Astrocyte (in vitro differentiated cells and primary cell): ENCODE measurements around the gene TAL1. TPM values are rescaled to one million over a fixed set of nuclear protein-coding genes. Genes with fewer than 3 reads are reported as not detected.

ENCODE experiments used
- DNase-seq: peaks from one replicate; pipeline ENCODE4 v3.0.0-alpha.2; 2010; ENCODE audit warnings: low read depth
- FAIRE-seq: peaks from 2 replicates; lab custom pipeline; 2011; peaks lifted over from hg19 to GRCh38; lab: Jason Lieb, UNC
- H2AFZ ChIP-seq: 2 replicates; pipeline ENCODE4 v1.6.0; 2012; ENCODE audit warnings: low read depth, low read length, inconsistent platforms
- H3K27ac ChIP-seq: 2 replicates; pipeline ENCODE4 v1.5.1; 2011; ENCODE audit warnings: low read depth, low read length, inconsistent platforms
- H3K27me3 ChIP-seq: 2 replicates; pipeline ENCODE4 v1.6.0; 2011; ENCODE audit warnings: low read length, inconsistent platforms; ENCODE audit not compliant: insufficient read depth
- H3K36me3 ChIP-seq: 2 replicates; pipeline ENCODE4 v1.5.1; 2011; ENCODE audit warnings: low read length, inconsistent platforms; ENCODE audit not compliant: insufficient read depth
- H3K4me1 ChIP-seq: 2 replicates; pipeline ENCODE4 v1.5.1; 2011; ENCODE audit warnings: low read length, inconsistent platforms; ENCODE audit not compliant: insufficient read depth
- H3K4me2 ChIP-seq: 2 replicates; pipeline ENCODE4 v1.6.0; 2012; ENCODE audit warnings: low read length, inconsistent platforms
- H3K4me3 ChIP-seq: 2 replicates; pipeline ENCODE4 v1.5.1; 2011; ENCODE audit warnings: low read depth, mild to moderate bottlenecking, low read length, inconsistent platforms; ENCODE audit not compliant: insufficient read depth
- H3K79me2 ChIP-seq: 2 replicates; pipeline ENCODE4 v1.6.0; 2012; ENCODE audit warnings: mild to moderate bottlenecking, low read length, inconsistent platforms; ENCODE audit not compliant: insufficient read depth
- H3K9ac ChIP-seq: 2 replicates; pipeline ENCODE4 v1.6.0; 2012; ENCODE audit warnings: mild to moderate bottlenecking, low read length, inconsistent platforms
- H3K9me3 ChIP-seq: 2 replicates; pipeline ENCODE4 v1.5.1; 2012; ENCODE audit warnings: low read depth, mild to moderate bottlenecking, low read length, inconsistent platforms; ENCODE audit not compliant: insufficient read depth
- H4K20me1 ChIP-seq: 2 replicates; pipeline ENCODE4 v1.6.0; 2012; ENCODE audit warnings: low read length, inconsistent platforms; ENCODE audit not compliant: insufficient read depth
- H3K27ac Mint-ChIP-seq: one replicate; pipeline ENCODE4 v1.8.0; 2021; ENCODE audit warnings: mild to moderate bottlenecking, mixed read lengths; ENCODE audit not compliant: unreplicated experiment
- H3K27me3 Mint-ChIP-seq: one replicate; pipeline ENCODE4 v1.8.0; 2021; ENCODE audit warnings: low read depth, mixed read lengths; ENCODE audit not compliant: unreplicated experiment
- H3K36me3 Mint-ChIP-seq: one replicate; pipeline ENCODE4 v1.8.0; 2021; ENCODE audit warnings: low read depth, mixed read lengths; ENCODE audit not compliant: unreplicated experiment
- H3K4me1 Mint-ChIP-seq: one replicate; pipeline ENCODE4 v1.8.0; 2021; ENCODE audit warnings: low read depth, mixed read lengths; ENCODE audit not compliant: unreplicated experiment
- H3K4me3 Mint-ChIP-seq: one replicate; pipeline ENCODE4 v1.8.0; 2021; ENCODE audit warnings: mild to moderate bottlenecking, moderate library complexity, mixed read lengths; ENCODE audit not compliant: unreplicated experiment
- H3K9me3 Mint-ChIP-seq: one replicate; pipeline ENCODE4 v1.8.0; 2021; ENCODE audit warnings: mild to moderate bottlenecking, mixed read lengths; ENCODE audit not compliant: unreplicated experiment
- EZH2 ChIP-seq: IDR thresholded peaks from 2 replicates; pipeline ENCODE4 v1.6.1; 2012; ENCODE audit warnings: mild to moderate bottlenecking, low read length, inconsistent platforms; ENCODE audit not compliant: insufficient read depth
- total RNA-seq: library from RNA; stranded (reverse); gene quantifications from 2 replicates; pipeline ENCODE4 v1.2.1, GENCODE V29; 2021
- TF ChIP-seq, protein P1 (sequence below): IDR thresholded peaks from 2 replicates; pipeline ENCODE4 v1.5.1; 2011; ENCODE audit warnings: low read depth, mild to moderate bottlenecking, inconsistent platforms, low read length, moderate library complexity; ENCODE audit not compliant: insufficient read depth

The TAL1 gene
- total RNA-seq, 1 donor from 2014 or later, result 0.14 TPM

DNA sequence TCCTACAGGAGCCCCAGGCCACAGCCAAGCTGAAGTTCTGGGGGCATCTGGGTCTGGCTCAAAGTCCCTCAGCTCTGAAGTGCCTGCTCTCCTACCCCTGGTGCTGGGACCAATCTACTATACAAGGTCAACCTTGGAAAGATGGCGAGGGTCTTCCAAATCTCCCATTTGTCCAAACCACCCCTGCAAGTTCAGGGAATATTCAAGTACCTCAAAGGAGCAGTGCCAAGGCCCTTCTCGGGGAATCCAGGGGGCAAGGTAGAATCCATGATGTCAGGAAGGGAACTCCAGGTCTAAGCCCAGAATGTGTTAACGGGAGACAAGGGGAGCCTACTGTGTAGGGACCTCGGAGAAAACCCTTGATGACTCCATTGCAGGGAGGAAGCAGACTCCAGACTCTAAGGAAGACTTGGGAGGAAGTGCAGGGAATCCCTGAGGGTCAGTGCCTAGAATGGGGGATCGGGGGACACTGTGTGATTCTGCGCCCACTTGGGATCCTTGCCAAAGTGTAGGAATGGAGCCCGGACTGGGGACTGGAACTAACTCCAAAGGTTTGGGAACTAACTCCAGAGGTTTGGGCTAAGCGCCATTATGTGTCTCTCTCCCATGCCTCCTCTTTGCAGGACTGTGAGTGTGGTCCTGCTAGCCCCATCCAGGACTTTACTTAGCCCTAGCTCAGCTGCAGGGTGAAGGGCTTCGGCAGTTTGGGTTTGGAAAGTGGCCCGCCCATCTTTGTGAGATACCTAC is 8.7 kb downstream of the TAL1 start:
- Histone ChIP-seq H4K20me1 (no peaks in the 10 kb centered on the region), H3K27me3 (peaks cover 72% of the 10 kb centered on the region), H2AFZ (no peak overlapping the region), H3K36me3 (no peaks in the 10 kb centered on the region), H3K4me3 (no peak overlapping the region), H3K4me2 (no peak overlapping the region), H3K79me2 (no peaks in the 10 kb centered on the region), H3K9me3 (peaks cover 4% of the 10 kb centered on the region), H3K9ac (no peak overlapping the region), H3K4me1 (no peaks in the 10 kb centered on the region), H3K27ac (no peak overlapping the region)
- peaks cover 2% of the 10 kb centered on the region for H3K4me1 Mint-ChIP-seq
- peaks cover 43% of the 10 kb centered on the region for H3K27me3 Mint-ChIP-seq
- DNase-seq (no peak), FAIRE-seq (no peak)
- no peak overlapping the region for H3K4me3 Mint-ChIP-seq
- no peaks in the 10 kb centered on the region for H3K36me3 Mint-ChIP-seq
- H3K9me3 Mint-ChIP-seq, result peaks cover 8% of the 10 kb centered on the region
- TF ChIP-seq EZH2, result no peak
- TF ChIP-seq, protein P1, sequence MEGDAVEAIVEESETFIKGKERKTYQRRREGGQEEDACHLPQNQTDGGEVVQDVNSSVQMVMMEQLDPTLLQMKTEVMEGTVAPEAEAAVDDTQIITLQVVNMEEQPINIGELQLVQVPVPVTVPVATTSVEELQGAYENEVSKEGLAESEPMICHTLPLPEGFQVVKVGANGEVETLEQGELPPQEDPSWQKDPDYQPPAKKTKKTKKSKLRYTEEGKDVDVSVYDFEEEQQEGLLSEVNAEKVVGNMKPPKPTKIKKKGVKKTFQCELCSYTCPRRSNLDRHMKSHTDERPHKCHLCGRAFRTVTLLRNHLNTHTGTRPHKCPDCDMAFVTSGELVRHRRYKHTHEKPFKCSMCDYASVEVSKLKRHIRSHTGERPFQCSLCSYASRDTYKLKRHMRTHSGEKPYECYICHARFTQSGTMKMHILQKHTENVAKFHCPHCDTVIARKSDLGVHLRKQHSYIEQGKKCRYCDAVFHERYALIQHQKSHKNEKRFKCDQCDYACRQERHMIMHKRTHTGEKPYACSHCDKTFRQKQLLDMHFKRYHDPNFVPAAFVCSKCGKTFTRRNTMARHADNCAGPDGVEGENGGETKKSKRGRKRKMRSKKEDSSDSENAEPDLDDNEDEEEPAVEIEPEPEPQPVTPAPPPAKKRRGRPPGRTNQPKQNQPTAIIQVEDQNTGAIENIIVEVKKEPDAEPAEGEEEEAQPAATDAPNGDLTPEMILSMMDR, result no peak
- H3K27ac Mint-ChIP-seq, result no peak overlapping the region

DNA sequence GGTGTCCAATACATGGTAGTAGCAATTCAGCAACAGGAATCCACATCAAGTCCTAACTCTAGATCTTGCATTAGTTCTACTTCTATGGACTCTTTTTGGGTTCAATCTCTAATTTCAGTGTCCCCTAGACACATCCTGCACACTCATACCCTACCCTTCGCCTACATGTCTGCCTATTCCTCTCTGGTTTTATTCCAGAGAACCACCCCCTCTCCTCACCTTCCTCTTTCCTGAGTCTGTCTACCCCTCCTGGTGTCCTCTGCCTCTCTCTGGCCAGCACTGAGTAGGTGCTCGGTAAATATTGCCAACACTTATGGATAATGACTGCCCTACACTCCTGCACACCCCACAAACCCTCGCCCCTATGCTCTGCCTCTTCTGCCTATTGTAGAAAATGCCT is 9.5 kb downstream of the TAL1 start:
- H3K27me3 Mint-ChIP-seq, result peaks cover 42% of the 10 kb centered on the region
- no peaks in the 10 kb centered on the region for H4K20me1 ChIP-seq
- peaks cover 4% of the 10 kb centered on the region for H3K9me3 ChIP-seq
- no peaks in the 10 kb centered on the region for H3K36me3 ChIP-seq
- H3K4me1 ChIP-seq, result no peaks in the 10 kb centered on the region
- no peak overlapping the region for H3K4me3 Mint-ChIP-seq
- H3K27me3 ChIP-seq, result peaks cover 63% of the 10 kb centered on the region
- H3K4me2 ChIP-seq, result no peak overlapping the region
- H3K36me3 Mint-ChIP-seq, result no peaks in the 10 kb centered on the region
- TF ChIP-seq, protein P1, result no peak
- no peak for TF ChIP-seq EZH2
- FAIRE-seq, result no peak
- peaks cover 2% of the 10 kb centered on the region for H3K4me1 Mint-ChIP-seq
- H2AFZ ChIP-seq, result no peak overlapping the region
- H3K4me3 ChIP-seq, result no peak overlapping the region
- no peak overlapping the region for H3K27ac ChIP-seq
- H3K9ac ChIP-seq, result no peak overlapping the region
- H3K9me3 Mint-ChIP-seq, result peaks cover 5% of the 10 kb centered on the region
- H3K79me2 ChIP-seq, result no peaks in the 10 kb centered on the region
- no peak overlapping the region for H3K27ac Mint-ChIP-seq
- no peak for DNase-seq

DNA sequence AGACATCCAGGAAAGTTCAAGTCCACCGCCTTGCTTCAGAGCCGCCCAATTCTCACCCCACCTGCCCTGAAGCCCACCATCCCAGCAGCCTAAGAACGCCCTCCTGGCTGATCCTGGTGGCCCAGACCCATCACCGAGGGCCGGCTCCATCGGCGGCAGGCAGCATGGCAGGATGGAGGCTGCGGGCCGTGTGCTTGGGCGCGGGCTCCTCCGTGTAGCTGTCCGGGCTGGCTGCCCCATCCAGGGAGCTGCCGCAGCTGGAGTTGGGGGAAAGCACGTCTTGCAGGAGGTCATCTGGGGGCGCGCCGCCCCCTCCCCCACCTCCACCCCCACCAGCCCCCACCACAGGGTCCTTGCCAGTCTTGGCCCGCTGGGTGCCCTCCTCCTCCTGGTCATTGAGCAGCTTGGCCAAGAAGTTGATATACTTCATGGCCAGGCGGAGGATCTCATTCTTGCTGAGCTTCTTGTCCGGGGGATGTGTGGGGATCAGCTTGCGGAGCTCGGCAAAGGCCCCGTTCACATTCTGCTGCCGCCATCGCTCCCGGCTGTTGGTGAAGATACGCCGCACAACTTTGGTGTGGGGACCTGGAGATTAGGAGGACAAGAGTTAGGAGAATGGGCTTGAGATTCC is 12.3 kb downstream of the TAL1 start:
- no peak overlapping the region for H3K4me2 ChIP-seq
- Mint-ChIP-seq H3K27ac (no peak overlapping the region), H3K9me3 (peaks cover 3% of the 10 kb centered on the region), H3K27me3 (peaks cover 31% of the 10 kb centered on the region), H3K4me3 (no peak overlapping the region), H3K36me3 (no peaks in the 10 kb centered on the region), H3K4me1 (no peaks in the 10 kb centered on the region)
- H3K9ac ChIP-seq, result no peak overlapping the region
- no peaks in the 10 kb centered on the region for H4K20me1 ChIP-seq
- peaks cover 4% of the 10 kb centered on the region for H3K9me3 ChIP-seq
- no peak overlapping the region for H2AFZ ChIP-seq
- H3K4me1 ChIP-seq, result no peaks in the 10 kb centered on the region
- no peaks in the 10 kb centered on the region for H3K36me3 ChIP-seq
- TF ChIP-seq EZH2, result no peak
- TF ChIP-seq, protein P1, result no peak
- DNase-seq (no peak), FAIRE-seq (no peak)
- H3K4me3 ChIP-seq, result no peak overlapping the region
- H3K27me3 ChIP-seq, result peaks cover 39% of the 10 kb centered on the region
- no peaks in the 10 kb centered on the region for H3K79me2 ChIP-seq
- no peak overlapping the region for H3K27ac ChIP-seq
